H1 (cell line): ENCODE measurements around the gene AGFG2. TPM values are rescaled to one million over a fixed set of nuclear protein-coding genes. Genes with fewer than 3 reads are reported as not detected.

Source experiments
- CTCF ChIA-PET: fragments of 300-600 bp; sonication (Branson Sonifier 250); formaldehyde crosslinking; loops from one replicate; lab custom pipeline; 2021; ENCODE audit not compliant: partially characterized antibody; lab: Charles Lee
- POLR2A ChIA-PET: fragments of 300-600 bp; sonication (Branson Sonifier 250); formaldehyde crosslinking; loops from one replicate; lab custom pipeline; 2021; ENCODE audit warnings: inconsistent platforms; ENCODE audit not compliant: partially characterized antibody; lab: Charles Lee
- DNase-seq, 2 experiments: peaks; one replicate each; pipeline versions ENCODE4 v3.0.0 to v3.0.0-alpha.2; 2010 to 2022; ENCODE audit warnings: low spot score in 2 of 2, low read depth in 1 of 2, mixed read lengths in 1 of 2
- FAIRE-seq: peaks from 2 replicates; lab custom pipeline; 2011; peaks lifted over from hg19 to GRCh38; lab: Jason Lieb, UNC
- H2AFZ ChIP-seq: 2 replicates; pipeline ENCODE4 v1.8.1; 2012; ENCODE audit warnings: low read length, inconsistent platforms
- H2AK5ac ChIP-seq: 2 replicates; pipeline ENCODE4 v1.6.1; 2013; ENCODE audit warnings: low read depth, low read length
- H2BK120ac ChIP-seq: replicated peaks from 2 replicates; pipeline ENCODE3; 2013; ENCODE audit warnings: low read depth, low read length, inconsistent platforms
- H2BK12ac ChIP-seq: 2 replicates; pipeline ENCODE4 v1.6.1; 2013; ENCODE audit warnings: low read depth, low read length
- H2BK15ac ChIP-seq: 2 replicates; pipeline ENCODE4 v1.6.1; 2013; ENCODE audit warnings: low read length
- H2BK20ac ChIP-seq: 2 replicates; pipeline ENCODE4 v1.6.1; 2013; ENCODE audit warnings: low read length
- H2BK5ac ChIP-seq: 2 replicates; pipeline ENCODE4 v1.6.1; 2013; ENCODE audit warnings: low read depth, low read length
- H3K14ac ChIP-seq: 2 replicates; pipeline ENCODE4 v1.6.1; 2013; ENCODE audit warnings: inconsistent platforms; ENCODE audit not compliant: insufficient read length
- H3K18ac ChIP-seq: 2 replicates; pipeline ENCODE4 v1.6.1; 2013; ENCODE audit warnings: low read length; ENCODE audit errors: extremely low read depth
- H3K23ac ChIP-seq: 2 replicates; pipeline ENCODE4 v1.6.1; 2013; ENCODE audit warnings: inconsistent platforms; ENCODE audit not compliant: insufficient read length
- H3K23me2 ChIP-seq: 2 replicates; pipeline ENCODE4 v1.6.1; 2013; ENCODE audit warnings: low read depth, low read length
- H3K27ac ChIP-seq: 2 replicates; pipeline ENCODE4 v1.6.1; 2011; ENCODE audit warnings: low read depth, low read length, inconsistent platforms
- H3K27me3 ChIP-seq, 4 experiments: replicated peaks in 1 of 4; 1 replicate in 1 of 4; 2 replicates in 3 of 4; pipeline versions ENCODE4 v1.6.1 to v1.8.1; 2011 to 2013; ENCODE audit warnings: low read length in 3 of 4, mild to moderate bottlenecking in 3 of 4, inconsistent platforms in 2 of 4, mixed read lengths in 2 of 4, moderate library complexity in 1 of 4; ENCODE audit not compliant: control insufficient read depth in 3 of 4, insufficient read depth in 3 of 4; ENCODE audit errors: extremely low read depth in 1 of 4
- H3K36me3 ChIP-seq, 4 experiments: 2 replicates each; pipeline versions ENCODE4 v1.6.1 to v1.8.1; 2011 to 2013; ENCODE audit warnings: mild to moderate bottlenecking in 4 of 4, low read length in 3 of 4, moderate library complexity in 2 of 4, control low read depth in 1 of 4, inconsistent platforms in 1 of 4; ENCODE audit not compliant: insufficient read depth in 4 of 4, control insufficient read depth in 2 of 4
- H3K4ac ChIP-seq: replicated peaks from 2 replicates; pipeline ENCODE3; 2013; ENCODE audit warnings: low read length, low read depth, mixed read lengths, inconsistent platforms; ENCODE audit not compliant: insufficient read length
- H3K4me1 ChIP-seq, 4 experiments: replicated peaks in 1 of 4; 1 replicate in 1 of 4; 2 replicates in 3 of 4; pipeline versions ENCODE4 v1.6.1 to v1.8.1; 2011 to 2013; ENCODE audit warnings: low read length in 3 of 4, inconsistent platforms in 2 of 4, mixed read lengths in 1 of 4; ENCODE audit not compliant: insufficient read depth in 4 of 4, control insufficient read depth in 3 of 4
- H3K4me2 ChIP-seq, 2 experiments: 2 replicates each; pipeline versions ENCODE4 v1.6.1 to v1.8.1; 2011 to 2013; ENCODE audit warnings: low read depth in 2 of 2, low read length in 2 of 2, control low read depth in 1 of 2, inconsistent platforms in 1 of 2, mild to moderate bottlenecking in 1 of 2; ENCODE audit not compliant: insufficient read depth in 1 of 2
- H3K4me3 ChIP-seq, 4 experiments: fragments of 200-600, 300-600 bp in 1 of 4; sonication (generic), shearing (Covaris generic), sonication (Bioruptor Twin) in 1 of 4; 2 replicates each; pipeline versions ENCODE4 v1.5.1 to v1.8.1; 2011 to 2016; ENCODE audit warnings: low read length in 4 of 4, low read depth in 3 of 4, control low read depth in 2 of 4, inconsistent platforms in 2 of 4, mild to moderate bottlenecking in 2 of 4, mixed read lengths in 1 of 4, moderate library complexity in 1 of 4; ENCODE audit not compliant: insufficient read depth in 2 of 4; ENCODE audit errors: extremely low read depth in 1 of 4
- H3K56ac ChIP-seq: replicated peaks from 2 replicates; pipeline ENCODE3; 2013; ENCODE audit warnings: low read depth, mild to moderate bottlenecking, mixed read lengths, low read length, inconsistent platforms; ENCODE audit not compliant: insufficient read length
- H3K79me1 ChIP-seq: 2 replicates; pipeline ENCODE4 v1.6.1; 2013; ENCODE audit warnings: low read depth, low read length, control low read depth
- H3K79me2 ChIP-seq, 2 experiments: 2 replicates each; pipeline versions ENCODE4 v1.6.1 to v1.8.1; 2012 to 2013; ENCODE audit warnings: low read length in 2 of 2, mild to moderate bottlenecking in 2 of 2, inconsistent platforms in 1 of 2; ENCODE audit not compliant: insufficient read depth in 2 of 2, control insufficient read depth in 1 of 2
- H3K9ac ChIP-seq, 4 experiments: replicated peaks in 1 of 4; 1 replicate in 1 of 4; 2 replicates in 3 of 4; pipeline versions ENCODE4 v1.6.1 to v1.8.1; 2011 to 2013; ENCODE audit warnings: low read depth in 3 of 4, low read length in 3 of 4, control low read depth in 2 of 4, mild to moderate bottlenecking in 2 of 4, moderate library complexity in 2 of 4, inconsistent platforms in 1 of 4; ENCODE audit errors: extremely low read depth in 1 of 4
- H3K9me3 ChIP-seq, 2 experiments: 2 replicates each; pipeline versions ENCODE4 v1.6.1 to v1.8.1; 2012 to 2013; ENCODE audit warnings: mild to moderate bottlenecking in 2 of 2, moderate library complexity in 2 of 2, control low read depth in 1 of 2, inconsistent platforms in 1 of 2, low read depth in 1 of 2, low read length in 1 of 2, mixed read lengths in 1 of 2; ENCODE audit not compliant: insufficient read depth in 2 of 2
- H4K20me1 ChIP-seq, 2 experiments: replicated peaks in 1 of 2; 2 replicates each; pipeline versions ENCODE3 to v1.8.1; 2011 to 2013; ENCODE audit warnings: inconsistent platforms in 2 of 2, low read length in 2 of 2, mild to moderate bottlenecking in 1 of 2; ENCODE audit not compliant: insufficient read depth in 2 of 2, control insufficient read depth in 1 of 2
- H4K5ac ChIP-seq: 2 replicates; pipeline ENCODE4 v1.6.1; 2013; ENCODE audit warnings: low read length, low read depth, mixed read lengths, inconsistent platforms; ENCODE audit not compliant: insufficient read length
- H4K8ac ChIP-seq: 2 replicates; pipeline ENCODE4 v1.8.0; 2013; ENCODE audit warnings: mild to moderate bottlenecking, moderate library complexity, low read length, inconsistent platforms; ENCODE audit not compliant: insufficient read depth; ENCODE audit errors: extremely low read depth
- H4K91ac ChIP-seq: replicated peaks from 2 replicates; pipeline ENCODE3; 2013; ENCODE audit warnings: low read length, mixed read lengths, inconsistent platforms; ENCODE audit not compliant: insufficient read length
- CHD2 ChIP-seq: IDR thresholded peaks from 2 replicates; pipeline ENCODE4 v1.6.1; 2012; ENCODE audit warnings: low read length, improper control_type of control experiment
- FOSL1 ChIP-seq: IDR thresholded peaks from 2 replicates; pipeline ENCODE4 v1.6.1; 2011; ENCODE audit warnings: mild to moderate bottlenecking, low read depth, low read length, moderate library complexity; ENCODE audit not compliant: insufficient read depth
- HDAC6 ChIP-seq: IDR thresholded peaks from one replicate; pipeline ENCODE4 v1.7.1; 2012; ENCODE audit warnings: low read depth, mild to moderate bottlenecking, inconsistent platforms, low read length, moderate library complexity
- KDM4A ChIP-seq: IDR thresholded peaks from one replicate; pipeline ENCODE4 v1.7.1; 2012; ENCODE audit warnings: low read depth, mild to moderate bottlenecking, moderate library complexity, low read length, inconsistent platforms; ENCODE audit not compliant: severe bottlenecking
- MAX ChIP-seq: IDR thresholded peaks from 2 replicates; pipeline ENCODE4 v1.6.1; 2012; ENCODE audit warnings: inconsistent platforms
- RFX5 ChIP-seq: IDR thresholded peaks from 2 replicates; pipeline ENCODE4 v1.6.1; 2011; ENCODE audit warnings: low read depth, low read length, improper control_type of control experiment, borderline replicate concordance
- RNF2 ChIP-seq: fragments of 200-900, 300-1000 bp; sonication (generic); IDR thresholded peaks from 2 replicates; pipeline ENCODE4 v1.7.1; 2016; ENCODE audit warnings: borderline replicate concordance, low read depth, mild to moderate bottlenecking, antibody characterized with exemption, low read length; ENCODE audit not compliant: poor library complexity, severe bottlenecking; ENCODE audit errors: missing control alignments
- SAP30 ChIP-seq: fragments of 300-600 bp; sonication (generic); IDR thresholded peaks from 2 replicates; pipeline ENCODE4 v1.7.1; 2012; ENCODE audit warnings: low read length, moderate library complexity, mild to moderate bottlenecking, inconsistent platforms; ENCODE audit not compliant: insufficient read depth, insufficient replicate concordance
- SUZ12 ChIP-seq: fragments of 200-600 bp; sonication (generic); IDR thresholded peaks from 2 replicates; pipeline ENCODE4 v1.6.1; 2012; ENCODE audit warnings: mild to moderate bottlenecking, inconsistent platforms, low read length, moderate library complexity, mixed read lengths
- TAF7 ChIP-seq: optimal IDR thresholded peaks from 2 replicates; pipeline ENCODE3; 2011; ENCODE audit warnings: low read depth, mild to moderate bottlenecking, inconsistent platforms, low read length, moderate library complexity, borderline replicate concordance
- whole genome bisulfite sequencing, 2 experiments: shearing (Covaris generic) in 1 of 2; methylation state at CpG; one replicate each; pipeline versions ENCODE4 v1.1.6 to v1.1.7; 2013 to 2015; ENCODE audit warnings: low lambda C conversion rate in 2 of 2, mixed read lengths in 2 of 2, inconsistent platforms in 1 of 2, low coverage in 1 of 2, missing lambda C conversion rate in 1 of 2; ENCODE audit not compliant: insufficient replicate concordance in 2 of 2, insufficient coverage in 1 of 2, insufficient read length in 1 of 2; ENCODE audit errors: extremely low coverage in 1 of 2, missing lambda C conversion rate in 1 of 2; 5-methylcytosine and 5-hydroxymethylcytosine counted together
- polyA plus RNA-seq, 7 experiments: library from polyadenylated mRNA; depleted of rRNA in 3 of 7; stranded (reverse) in 5 of 7; unstranded in 2 of 7; fragments of >200 nt in 5 of 7; fragments of 200-250 nt in 2 of 7; gene quantifications; 1 replicate in 5 of 7; 2 replicates in 1 of 7; 4 replicates in 1 of 7; pipeline versions ENCODE4 v1.2.1 to v1.2.3, GENCODE V29; 2011 to 2013; ENCODE audit warnings: missing spikeins in 2 of 7, mixed read lengths in 2 of 7
- total RNA-seq: library from RNA; stranded (reverse); fragmentation: NEBNext Ultra II Directional; extraction: Animal tissue kit (Norgen Biotek cat#: 25700); gene quantifications from 2 replicates; pipeline ENCODE4 v1.2.1, GENCODE V29; 2021

The AGFG2 gene
- total and polyA plus RNA-seq, 2 of the 8 experiments (the other 6 are each of a cell fraction or from before 2014, with no cell fraction given), result 7.6 to 11.2 TPM

DNA sequence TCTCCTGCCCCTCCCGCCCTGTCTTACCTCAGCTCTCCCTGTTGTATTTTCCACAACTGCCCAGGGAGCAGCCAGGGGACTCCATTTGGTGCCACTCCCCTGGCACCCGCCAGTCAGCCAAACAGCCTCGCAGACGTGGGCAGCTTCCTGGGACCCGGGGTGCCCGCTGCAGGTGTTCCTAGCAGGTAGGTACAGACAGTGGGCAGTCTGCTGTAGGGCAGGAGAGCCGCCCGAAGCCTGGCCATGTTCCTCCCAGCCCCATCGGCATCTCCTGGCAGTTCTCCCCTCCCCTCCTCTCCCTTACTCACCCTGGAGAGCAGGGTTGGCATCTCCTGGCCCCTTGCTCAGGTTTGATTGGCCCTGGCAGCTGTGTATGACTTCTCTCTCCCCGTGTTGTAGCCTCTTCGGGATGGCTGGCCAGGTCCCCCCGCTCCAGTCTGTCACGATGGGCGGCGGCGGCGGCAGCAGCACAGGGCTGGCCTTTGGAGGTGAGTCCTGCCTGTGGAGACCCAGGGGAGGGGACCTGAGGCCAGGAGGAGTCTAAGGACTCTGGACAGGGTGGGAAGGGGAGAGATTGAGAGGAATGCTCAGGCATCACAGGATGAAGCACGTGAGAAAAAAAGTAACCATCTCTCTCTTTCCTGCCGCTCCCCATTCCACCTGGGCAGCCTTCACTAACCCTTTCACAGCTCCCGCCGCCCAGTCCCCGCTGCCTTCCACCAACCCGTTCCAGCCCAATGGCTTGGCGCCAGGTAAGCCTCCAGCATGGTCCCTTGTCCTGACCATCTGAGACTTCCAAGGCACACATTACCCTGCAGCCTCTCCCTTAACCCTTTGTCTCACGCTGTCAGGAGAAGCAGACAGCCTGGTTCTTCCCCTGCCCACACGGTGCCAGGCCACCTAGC is 23.4 kb downstream of the AGFG2 start:
- no peak overlapping the region for H4K5ac ChIP-seq
- H3K4me3 ChIP-seq, result no peak overlapping the region
- no peak overlapping the region for H2BK5ac ChIP-seq
- H3K9me3 ChIP-seq, result no peaks in the 10 kb centered on the region
- no peak overlapping the region for H3K18ac ChIP-seq
- ChIA-PET CTCF (interaction anchor here (0.9 to 12.7 kb wide), 20 partner anchors 9 to 130 kb away, joined by 3 to 341 read pairs (median 5); partner anchors contain the start of genes AGFG2, FBXO24, LRCH4 and NYAP1), POLR2A (interaction anchor here (0.5 to 1.7 kb wide), 4 partner anchors 14 to 66 kb away, joined by 3 to 4 read pairs (median 4); partner anchors contain the start of genes FBXO24 and LRCH4)
- WGBS, 2 experiments, result 95% methylated on average over 25 of the region's 26 CpGs; no CpG with 5 or more reads in 1 of the 2 experiments
- no peak overlapping the region for H3K4ac ChIP-seq
- H2BK20ac ChIP-seq, result no peak overlapping the region
- H4K8ac ChIP-seq, result no peak overlapping the region
- no peaks in the 10 kb centered on the region for H3K36me3 ChIP-seq
- no peak overlapping the region for H2BK120ac ChIP-seq
- no peak overlapping the region for H3K14ac ChIP-seq
- H2BK15ac ChIP-seq, result no peak overlapping the region
- H2AFZ ChIP-seq, result no peak overlapping the region
- H3K27me3 ChIP-seq, result no peaks in the 10 kb centered on the region
- no peak overlapping the region for H4K91ac ChIP-seq
- no peak for FAIRE-seq
- no peak overlapping the region for H3K4me2 ChIP-seq
- H2BK12ac ChIP-seq, result no peak overlapping the region
- H3K9ac ChIP-seq, result no peak overlapping the region
- no peaks in the 10 kb centered on the region for H3K23me2 ChIP-seq
- H3K27ac ChIP-seq, result no peak overlapping the region
- no peak overlapping the region for H2AK5ac ChIP-seq
- no peaks in the 10 kb centered on the region for H3K79me1 ChIP-seq
- no peak overlapping the region for H3K23ac ChIP-seq
- no peak overlapping the region for H3K56ac ChIP-seq
- no peaks in the 10 kb centered on the region for H3K79me2 ChIP-seq
- peaks cover 0 to 11% (median 6%) of the 10 kb centered on the region in 4 experiments; a peak in 5 of 7 replicates for H3K4me1 ChIP-seq
- DNase-seq, result no peak
- peaks cover 0 to 2% of the 10 kb centered on the region in 2 experiments for H4K20me1 ChIP-seq
- TF ChIP-seq HDAC6 (no peak), FOSL1 (no peak), KDM4A (no peak), TAF7 (no peak), RFX5 (no peak), SAP30 (no peak), SUZ12 (no peak), RNF2 (no peak), MAX (no peak), CHD2 (no peak)
